ENCODE results near the gene CCPG1.
"Not testable (repeated sequence)": the region's sequence is repeated elsewhere in the genome, so short reads cannot be mapped to it uniquely, and the experiment has no call there.

The CCPG1 gene

GRCh38 chr15:55408012-55408928, at the start of gene CCPG1, which contains the start of gene PIERCE2:
TSS of gene CCPG1 (minus strand) at chr15:55408359. CDS start at chr15:55389424, 18,935 bp downstream.
TSS of gene PIERCE2 (plus strand) at chr15:55408495. CDS start at chr15:55408769, 274 bp downstream.
- DNase-seq (ENCODE audit: low spot score), result peak; percentile 70

GRCh38 chr15:55457401-55458022, 49.4 kb upstream of the CCPG1 start:
- DNase-seq (ENCODE audit: low spot score), result no peak

- not testable (repeated sequence) for DNase-seq (ENCODE audit: low spot score)
Observed at GRCh38 chr15:55447030-55447394, 38.9 kb upstream of the CCPG1 start.

- DNase-seq (ENCODE audit: low spot score), result not testable (repeated sequence)
Observed at GRCh38 chr15:55446379-55447029, 38.3 kb upstream of the CCPG1 start.

- DNase-seq (ENCODE audit: low spot score), result not testable (repeated sequence)
Observed at GRCh38 chr15:55445936-55446335, 37.8 kb upstream of the CCPG1 start.

- DNase-seq (ENCODE audit: low spot score), result not testable (repeated sequence)
Observed at GRCh38 chr15:55443141-55443540, 35.0 kb upstream of the CCPG1 start.

- DNase-seq (ENCODE audit: low spot score), result peak; percentile 6
Observed at GRCh38 chr15:55434989-55435825, 27.0 kb upstream of the CCPG1 start.

- DNase-seq (ENCODE audit: low spot score), result no peak
Observed at GRCh38 chr15:55422089-55422488, 13.9 kb upstream of the CCPG1 start.

GRCh38 chr15:55420171-55420866, 12.2 kb upstream of the CCPG1 start:
- DNase-seq (ENCODE audit: low spot score), result no peak

GRCh38 chr15:55417678-55418077, 9.5 kb upstream of the CCPG1 start:
- DNase-seq (ENCODE audit: low spot score), result not testable (repeated sequence)

- DNase-seq (ENCODE audit: low spot score), result not testable (repeated sequence)
Observed at GRCh38 chr15:55408976-55409375, 817 bp upstream of the CCPG1 start.

- DNase-seq (ENCODE audit: low spot score), result no peak
Observed at GRCh38 chr15:55407498-55408011, 604 bp downstream of the CCPG1 start.

GRCh38 chr15:55403531-55403930, 4.6 kb downstream of the CCPG1 start:
- no peak for DNase-seq (ENCODE audit: low spot score)

GRCh38 chr15:55402707-55403106, 5.5 kb downstream of the CCPG1 start:
- DNase-seq (ENCODE audit: low spot score), result no peak

GRCh38 chr15:55401786-55402246, 6.3 kb downstream of the CCPG1 start:
- no peak for DNase-seq (ENCODE audit: low spot score)

- not testable (repeated sequence) for DNase-seq (ENCODE audit: low spot score)
Observed at GRCh38 chr15:55400050-55400449, 8.1 kb downstream of the CCPG1 start.

GRCh38 chr15:55398243-55398642, 9.9 kb downstream of the CCPG1 start:
- no peak for DNase-seq (ENCODE audit: low spot score)

- DNase-seq (ENCODE audit: low spot score), result no peak
Observed at GRCh38 chr15:55394694-55395093, 13.5 kb downstream of the CCPG1 start.

- DNase-seq (ENCODE audit: low spot score), result no peak
Observed at GRCh38 chr15:55389264-55389607, 18.9 kb downstream of the CCPG1 start.

- no peak for DNase-seq (ENCODE audit: low spot score)
Observed at GRCh38 chr15:55387027-55387426, 21.1 kb downstream of the CCPG1 start.

- DNase-seq (ENCODE audit: low spot score), result no peak
Observed at GRCh38 chr15:55383687-55384086, 24.5 kb downstream of the CCPG1 start.
